ENCODE measurements around the gene ELF2. TPM values are rescaled to one million over a fixed set of nuclear protein-coding genes. Genes with fewer than 3 reads are reported as not detected.
A peak's percentile ranks its signal among the peaks of the same experiment; 100 is the strongest.
"Not testable (repeated sequence)": the region's sequence is repeated elsewhere in the genome, so short reads cannot be mapped to it uniquely, and the experiment has no call there.

The ELF2 gene
- total RNA-seq, 1 experiment from 2014 or later = 20.6 TPM

GRCh38 chr4:139021071-139021470 is 155.9 kb downstream of the ELF2 start:
- DNase-seq (ENCODE audit: low spot score) = not testable (repeated sequence)

- no peak for DNase-seq (ENCODE audit: low spot score)
These were observed 156.6 kb downstream of the ELF2 start for GRCh38 chr4:139020384-139020783.

DNA sequence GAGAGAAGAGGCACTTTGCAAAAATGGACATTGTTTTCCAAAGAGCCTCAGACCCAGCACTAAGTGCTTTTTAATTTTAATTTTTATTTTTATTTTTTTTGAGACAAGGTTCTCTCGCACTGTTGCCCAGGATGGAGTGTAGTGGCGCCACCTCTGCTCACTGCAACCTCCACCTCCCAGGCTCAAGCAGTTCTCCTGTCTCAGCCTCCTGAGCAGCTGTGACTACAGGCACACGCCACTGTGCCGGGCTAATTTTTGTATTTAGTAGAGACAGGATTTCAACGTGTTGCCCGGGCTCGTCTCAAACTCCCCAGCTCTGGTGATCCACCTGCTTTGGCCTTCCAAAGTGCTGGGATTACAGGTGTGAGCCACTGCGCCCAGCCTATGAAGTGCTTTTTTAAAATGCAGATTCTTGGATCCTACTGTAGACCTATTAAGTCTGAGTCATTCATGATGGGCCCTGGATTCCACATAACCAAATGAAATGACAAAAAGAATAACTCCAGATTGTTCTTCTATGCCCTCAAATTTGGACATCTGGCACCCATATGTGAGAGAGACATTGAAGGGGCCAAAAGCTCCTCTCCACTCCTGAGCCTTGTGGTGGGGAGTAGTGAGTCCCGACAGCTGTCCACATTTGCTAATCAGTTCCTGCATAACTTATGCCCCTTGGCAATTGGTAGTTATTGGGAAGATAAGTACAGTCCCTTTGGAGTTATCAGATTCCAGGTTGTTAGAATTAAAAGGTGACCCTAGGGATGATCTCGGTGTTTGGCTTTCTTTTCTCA is 157.9 kb downstream of the ELF2 start:
- DNase-seq (ENCODE audit: low spot score) = no peak

- no peak for DNase-seq (ENCODE audit: low spot score)
These were observed 158.5 kb downstream of the ELF2 start for GRCh38 chr4:139018501-139018900.

- no peak for DNase-seq (ENCODE audit: low spot score)
These were observed 159.2 kb downstream of the ELF2 start for GRCh38 chr4:139017861-139018260.

DNA sequence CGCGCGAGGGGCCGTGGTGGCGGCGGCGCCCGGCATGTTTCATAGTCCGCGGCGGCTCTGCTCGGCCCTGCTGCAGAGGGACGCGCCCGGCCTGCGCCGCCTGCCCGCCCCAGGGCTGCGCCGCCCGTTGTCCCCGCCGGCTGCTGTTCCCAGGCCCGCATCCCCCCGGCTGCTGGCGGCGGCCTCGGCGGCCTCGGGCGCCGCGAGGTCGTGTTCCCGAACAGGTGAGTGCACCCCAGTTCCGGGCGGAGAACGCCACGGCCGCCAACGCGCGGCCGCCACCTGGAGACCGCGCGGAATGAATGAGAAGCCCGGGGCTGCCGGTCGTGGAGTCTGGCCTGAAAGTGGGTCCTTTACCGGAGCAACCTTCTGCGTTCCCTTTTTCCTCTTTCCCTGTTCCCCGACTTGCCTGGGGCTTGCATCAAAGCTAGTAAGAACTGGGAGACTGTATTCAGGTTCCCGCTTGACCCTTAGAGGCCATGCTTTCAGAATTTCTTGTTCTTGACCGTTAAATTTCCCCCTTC is 161.0 kb downstream of the ELF2 start:
- DNase-seq (ENCODE audit: low spot score) = peak; percentile 63

- peak; percentile 95 for DNase-seq (ENCODE audit: low spot score)
These were observed 161.6 kb downstream of the ELF2 start, which contains the start of gene NOCT for GRCh38 chr4:139015269-139015947. NOCT (plus strand) TSS chr4:139015781; CDS start chr4:139015982, 201 bp downstream.

DNA sequence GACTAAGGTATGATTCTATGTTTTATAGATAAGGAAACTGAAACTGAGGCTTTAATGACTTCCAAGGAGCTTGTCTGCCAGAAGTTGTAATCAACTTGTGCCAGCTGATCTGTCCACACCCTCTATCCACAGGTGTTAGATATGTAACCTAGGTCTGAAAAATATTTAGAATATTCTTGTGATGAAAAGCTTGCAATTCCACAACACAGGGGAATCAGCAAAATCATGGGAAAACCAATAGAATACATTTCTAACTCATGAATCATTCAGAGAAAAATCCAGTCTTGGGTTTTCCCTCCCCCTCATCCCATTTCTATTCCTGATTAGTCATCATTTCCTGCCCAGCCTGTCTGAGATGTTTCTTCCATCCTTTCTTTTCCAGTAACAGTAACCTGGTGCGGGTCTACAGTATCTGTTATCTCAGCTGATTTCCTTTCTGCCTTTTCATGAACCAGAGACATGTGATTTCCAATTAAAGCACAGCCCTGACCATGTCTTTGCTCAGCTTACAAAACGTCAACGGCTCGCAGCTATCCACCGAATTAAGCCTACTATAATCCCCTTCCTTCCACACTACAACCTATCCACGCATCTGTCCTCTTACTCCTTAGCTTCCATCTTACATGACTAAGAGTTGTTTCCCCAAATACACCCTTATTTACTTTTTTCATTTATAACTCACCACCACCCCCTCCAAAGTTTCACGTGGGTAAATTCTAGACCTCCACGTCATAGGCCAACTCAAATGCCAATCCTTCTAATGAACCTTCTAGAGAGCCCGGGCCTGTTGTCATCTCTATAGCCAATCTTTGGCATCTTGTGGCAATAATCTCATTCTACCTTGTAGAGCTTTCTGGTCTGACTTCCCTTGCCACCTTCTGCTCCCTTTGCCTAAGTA is 162.4 kb downstream of the ELF2 start:
- DNase-seq (ENCODE audit: low spot score) = peak; percentile 77

GRCh38 chr4:139011225-139011950 is 165.6 kb downstream of the ELF2 start:
- no peak for DNase-seq (ENCODE audit: low spot score)

DNA sequence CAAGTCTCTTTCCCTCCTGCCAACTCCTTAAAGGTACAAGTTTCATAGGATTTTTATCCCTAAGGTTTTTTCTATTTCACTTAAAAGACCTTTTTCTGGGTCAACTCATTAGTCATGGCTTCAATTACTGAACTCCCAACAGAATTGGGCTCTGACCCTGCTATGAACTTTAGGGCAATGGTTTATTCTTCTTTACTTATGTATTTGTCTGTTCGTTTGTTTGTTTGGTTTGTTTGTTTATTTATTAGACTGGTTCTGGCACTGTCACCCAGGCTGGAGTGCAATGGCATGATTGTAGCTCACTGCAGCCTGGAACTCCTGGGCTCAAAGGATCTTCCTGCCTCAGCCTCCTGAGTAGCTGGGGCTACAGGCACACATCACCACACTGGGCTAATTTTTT is 167.3 kb downstream of the ELF2 start:
- DNase-seq (ENCODE audit: low spot score) = no peak

DNA sequence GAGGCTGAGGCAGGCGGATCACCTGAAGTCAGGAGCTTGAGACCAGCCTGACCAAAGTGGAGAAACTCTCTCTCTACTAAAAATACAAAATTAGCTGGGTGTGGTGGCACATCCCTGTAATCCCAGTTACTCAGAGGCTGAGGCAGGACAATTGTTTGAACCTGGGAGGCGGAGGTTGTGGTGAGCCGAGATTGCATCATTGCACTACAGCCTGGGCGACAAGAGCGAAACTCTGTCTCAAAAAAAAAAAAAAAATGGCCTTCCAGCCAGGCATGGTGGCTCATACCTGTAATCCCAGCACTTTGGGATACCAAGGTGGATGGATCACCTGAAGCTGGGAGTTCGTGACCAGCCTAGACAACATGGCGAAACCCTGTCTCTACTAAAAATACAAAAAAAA is 168.7 kb downstream of the ELF2 start:
- not testable (repeated sequence) for DNase-seq (ENCODE audit: low spot score)

- DNase-seq (ENCODE audit: low spot score) = no peak
These were observed 169.4 kb downstream of the ELF2 start for GRCh38 chr4:139007640-139008039.

Small RNA genes within 50 kb of the gene (small RNA-seq; reads per million reads assigned to genes)
- gene RF00017 (not detected), gene RF00019 (not detected), gene RN7SL382P (not detected), gene RNU6-531P (not detected)

Other genes starting within 250 kb of the ELF2 start
- gene NOCT, start 161.4 kb downstream of the ELF2 start, total RNA-seq (2014; rRNA removed; shearing (Covaris generic)) = 20.4 and 26.0 TPM in 2 replicates
- gene MGARP, start 103.0 kb upstream of the ELF2 start, total RNA-seq (2014; rRNA removed; shearing (Covaris generic)) = not detected in 2 replicates
- 18.2 and 19.1 TPM in 2 replicates for gene NAA15, start 124.3 kb upstream of the ELF2 start, total RNA-seq (2014; rRNA removed; shearing (Covaris generic))
- 57.6 and 64.8 TPM in 2 replicates for gene NDUFC1, start 125.3 kb upstream of the ELF2 start, total RNA-seq (2014; rRNA removed; shearing (Covaris generic))

All from HT-29 (cell line).